Esophagus squamous epithelium (tissue), 4 donors: Measurements from ENCODE around the gene KIF5B.

Source experiments
- POLR2A ChIP-seq, 4 donors: fragments of 450-650 bp; IDR thresholded peaks; one replicate each; pipeline ENCODE4 v1.6.1; 2017; ENCODE audit warnings: antibody characterized with exemption in 4 of 4, mild to moderate bottlenecking in 4 of 4, moderate library complexity in 3 of 4
- TF ChIP-seq, protein P1 (sequence below), 6 experiments: fragments of 450-650 bp in 4 of 6; fragments of 200-600 bp in 2 of 6; sonication (generic) in 2 of 6; IDR thresholded peaks; one replicate each; pipeline ENCODE4 v1.5.1; 2016 to 2019; ENCODE audit warnings: antibody characterized with exemption in 6 of 6, mild to moderate bottlenecking in 4 of 6, moderate library complexity in 4 of 6

DNA sequence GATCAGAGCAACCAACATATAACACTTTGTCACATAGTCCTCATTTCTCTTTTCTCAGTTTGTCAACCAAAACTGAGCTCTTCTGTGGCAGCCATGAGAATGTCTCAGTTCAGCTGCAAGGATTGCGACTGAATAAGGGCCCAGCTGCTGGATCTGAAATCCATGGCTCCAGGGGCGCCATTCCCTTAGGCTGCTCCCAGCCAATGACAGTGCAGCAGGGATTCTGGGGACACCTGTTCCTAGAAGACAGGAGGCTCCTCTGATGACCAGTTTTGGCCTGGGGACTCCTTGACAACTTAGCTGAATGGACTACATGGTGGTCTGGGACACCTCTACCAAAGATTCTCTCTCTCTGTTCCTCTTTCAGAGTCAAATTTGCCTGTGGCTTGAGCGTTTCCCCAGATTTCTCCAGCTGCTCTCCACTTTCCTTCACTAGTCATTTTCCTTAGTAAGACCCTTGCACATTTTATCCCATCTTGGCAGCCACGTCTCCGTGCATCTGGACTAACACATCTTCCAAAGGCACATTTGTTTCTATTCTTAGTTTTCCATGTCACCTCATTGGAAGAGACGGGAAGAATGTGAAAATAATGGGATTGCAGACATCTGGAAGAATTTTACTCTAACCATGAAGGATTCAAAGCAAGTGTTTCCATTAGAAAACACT, 28.1 kb upstream of the KIF5B start:
- no peak for TF ChIP-seq POLR2A (IDR thresholded peaks at IDR 0.05)
- TF ChIP-seq, protein P1, sequence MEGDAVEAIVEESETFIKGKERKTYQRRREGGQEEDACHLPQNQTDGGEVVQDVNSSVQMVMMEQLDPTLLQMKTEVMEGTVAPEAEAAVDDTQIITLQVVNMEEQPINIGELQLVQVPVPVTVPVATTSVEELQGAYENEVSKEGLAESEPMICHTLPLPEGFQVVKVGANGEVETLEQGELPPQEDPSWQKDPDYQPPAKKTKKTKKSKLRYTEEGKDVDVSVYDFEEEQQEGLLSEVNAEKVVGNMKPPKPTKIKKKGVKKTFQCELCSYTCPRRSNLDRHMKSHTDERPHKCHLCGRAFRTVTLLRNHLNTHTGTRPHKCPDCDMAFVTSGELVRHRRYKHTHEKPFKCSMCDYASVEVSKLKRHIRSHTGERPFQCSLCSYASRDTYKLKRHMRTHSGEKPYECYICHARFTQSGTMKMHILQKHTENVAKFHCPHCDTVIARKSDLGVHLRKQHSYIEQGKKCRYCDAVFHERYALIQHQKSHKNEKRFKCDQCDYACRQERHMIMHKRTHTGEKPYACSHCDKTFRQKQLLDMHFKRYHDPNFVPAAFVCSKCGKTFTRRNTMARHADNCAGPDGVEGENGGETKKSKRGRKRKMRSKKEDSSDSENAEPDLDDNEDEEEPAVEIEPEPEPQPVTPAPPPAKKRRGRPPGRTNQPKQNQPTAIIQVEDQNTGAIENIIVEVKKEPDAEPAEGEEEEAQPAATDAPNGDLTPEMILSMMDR (IDR thresholded peaks at IDR 0.05) = no peak
